ENCODE measurements around the gene SUSD3. TPM values are rescaled to one million over a fixed set of nuclear protein-coding genes. Genes with fewer than 3 reads are reported as not detected.

Gene SUSD3
- total RNA-seq, 1 experiment from 2014 or later, result not detected

- Histone ChIP-seq H3K9me3 (ENCODE audit: low read depth, low read length, poor library complexity, severe bottlenecking) (no peaks in the 10 kb centered on the region), H3K4me3 (ENCODE audit: low read depth, low read length, poor library complexity, severe bottlenecking) (no peak overlapping the region), H3K4me1 (ENCODE audit: insufficient read depth, low read length, poor library complexity, severe bottlenecking) (no peaks in the 10 kb centered on the region), H3K36me3 (ENCODE audit: insufficient read depth, low read length, poor library complexity, severe bottlenecking) (no peaks in the 10 kb centered on the region), H3K27ac (ENCODE audit: low read depth, low read length, poor library complexity, severe bottlenecking) (no peak overlapping the region), H3K27me3 (replicated peaks; ENCODE audit: insufficient read depth, low read depth, low read length, poor library complexity) (no peaks in the 10 kb centered on the region)
- BruUV-seq (replicated peaks), result no TSS peak
- intact Hi-C loops (cut with micrococcal nuclease; ENCODE audit: unreplicated experiment), result no loop called here
- ChIA-PET POLR2A (ENCODE audit: low non-redundant PET) (no interaction called here), CTCF (no interaction called here)
- TF ChIP-seq EZH2 (IDR thresholded peaks at IDR 0.05; ENCODE audit: borderline replicate concordance, low read depth, low read length, poor library complexity, severe bottlenecking) (no peak), CTCF (conservative IDR thresholded peaks at IDR 0.05; ENCODE audit: low read depth, low read length) (no peak)
- no peak for DNase-seq (ENCODE audit: low spot score)
Measured at GRCh38 chr9:93050231-93050630, 8.3 kb upstream of the SUSD3 start.

GRCh38 chr9:93051680-93052089 lies 6.8 kb upstream of the SUSD3 start:
- intact Hi-C loops (cut with micrococcal nuclease; ENCODE audit: unreplicated experiment), result no loop called here
- H3K4me3 ChIP-seq (ENCODE audit: low read depth, low read length, poor library complexity, severe bottlenecking), result no peak overlapping the region
- ChIA-PET POLR2A (ENCODE audit: low non-redundant PET) (no interaction called here), CTCF (no interaction called here)
- H3K27ac ChIP-seq (ENCODE audit: low read depth, low read length, poor library complexity, severe bottlenecking), result no peak overlapping the region
- H3K27me3 ChIP-seq (replicated peaks; ENCODE audit: insufficient read depth, low read depth, low read length, poor library complexity), result no peaks in the 10 kb centered on the region
- BruUV-seq (replicated peaks), result no TSS peak
- no peaks in the 10 kb centered on the region for H3K9me3 ChIP-seq (ENCODE audit: low read depth, low read length, poor library complexity, severe bottlenecking)
- H3K36me3 ChIP-seq (ENCODE audit: insufficient read depth, low read length, poor library complexity, severe bottlenecking), result no peaks in the 10 kb centered on the region
- DNase-seq (ENCODE audit: low spot score), result no peak
- TF ChIP-seq EZH2 (IDR thresholded peaks at IDR 0.05; ENCODE audit: borderline replicate concordance, low read depth, low read length, poor library complexity, severe bottlenecking) (no peak), CTCF (conservative IDR thresholded peaks at IDR 0.05; ENCODE audit: low read depth, low read length) (no peak)
- no peaks in the 10 kb centered on the region for H3K4me1 ChIP-seq (ENCODE audit: insufficient read depth, low read length, poor library complexity, severe bottlenecking)

GRCh38 chr9:93052791-93053540 lies 5.5 kb upstream of the SUSD3 start:
- Histone ChIP-seq H3K27me3 (replicated peaks; ENCODE audit: insufficient read depth, low read depth, low read length, poor library complexity) (no peaks in the 10 kb centered on the region), H3K4me1 (ENCODE audit: insufficient read depth, low read length, poor library complexity, severe bottlenecking) (no peaks in the 10 kb centered on the region), H3K9me3 (ENCODE audit: low read depth, low read length, poor library complexity, severe bottlenecking) (no peaks in the 10 kb centered on the region), H3K27ac (ENCODE audit: low read depth, low read length, poor library complexity, severe bottlenecking) (no peak overlapping the region), H3K4me3 (ENCODE audit: low read depth, low read length, poor library complexity, severe bottlenecking) (no peak overlapping the region), H3K36me3 (ENCODE audit: insufficient read depth, low read length, poor library complexity, severe bottlenecking) (no peaks in the 10 kb centered on the region)
- intact Hi-C loops (cut with micrococcal nuclease; ENCODE audit: unreplicated experiment), result no loop called here
- TF ChIP-seq CTCF (conservative IDR thresholded peaks at IDR 0.05; ENCODE audit: low read depth, low read length) (no peak), EZH2 (IDR thresholded peaks at IDR 0.05; ENCODE audit: borderline replicate concordance, low read depth, low read length, poor library complexity, severe bottlenecking) (no peak)
- no TSS peak for BruUV-seq (replicated peaks)
- DNase-seq (ENCODE audit: low spot score), result no peak
- POLR2A ChIA-PET (ENCODE audit: low non-redundant PET), result no interaction called here
- CTCF ChIA-PET, result no interaction called here

All from A673 (cell line).